GM12872 (cell line): Measurements from ENCODE around the gene SCN5A.

Experiments
- CTCF ChIP-seq: IDR thresholded peaks from 3 replicates; pipeline ENCODE4 v1.5.1; 2011; ENCODE audit warnings: low read depth, mild to moderate bottlenecking, low read length, moderate library complexity; ENCODE audit not compliant: insufficient read depth

The SCN5A gene

GRCh38 chr3:38649500-38650247, at the start of gene SCN5A:
TSS of gene SCN5A (minus strand) at chr3:38649687. CDS start at chr3:38633307, 16,380 bp downstream.
- TF ChIP-seq CTCF: no peak

GRCh38 chr3:38698760-38699159, 49.3 kb upstream of the SCN5A start:
- TF ChIP-seq CTCF: no peak

- no peak for TF ChIP-seq CTCF
Observed at GRCh38 chr3:38698061-38698460, 48.6 kb upstream of the SCN5A start.

- no peak for TF ChIP-seq CTCF
Observed at GRCh38 chr3:38696034-38696433, 46.5 kb upstream of the SCN5A start.

- TF ChIP-seq CTCF: no peak
Observed at GRCh38 chr3:38690185-38690584, 40.7 kb upstream of the SCN5A start.

GRCh38 chr3:38689774-38690173, 40.3 kb upstream of the SCN5A start:
- TF ChIP-seq CTCF: no peak

GRCh38 chr3:38689346-38689745, 39.9 kb upstream of the SCN5A start:
- TF ChIP-seq CTCF: no peak
